ENCODE results near the gene HMGN3. TPM values are rescaled to one million over a fixed set of nuclear protein-coding genes. Genes with fewer than 3 reads are reported as not detected.

The HMGN3 gene
- total RNA-seq, 1 donor from 2014 or later: 98.2 TPM

DNA sequence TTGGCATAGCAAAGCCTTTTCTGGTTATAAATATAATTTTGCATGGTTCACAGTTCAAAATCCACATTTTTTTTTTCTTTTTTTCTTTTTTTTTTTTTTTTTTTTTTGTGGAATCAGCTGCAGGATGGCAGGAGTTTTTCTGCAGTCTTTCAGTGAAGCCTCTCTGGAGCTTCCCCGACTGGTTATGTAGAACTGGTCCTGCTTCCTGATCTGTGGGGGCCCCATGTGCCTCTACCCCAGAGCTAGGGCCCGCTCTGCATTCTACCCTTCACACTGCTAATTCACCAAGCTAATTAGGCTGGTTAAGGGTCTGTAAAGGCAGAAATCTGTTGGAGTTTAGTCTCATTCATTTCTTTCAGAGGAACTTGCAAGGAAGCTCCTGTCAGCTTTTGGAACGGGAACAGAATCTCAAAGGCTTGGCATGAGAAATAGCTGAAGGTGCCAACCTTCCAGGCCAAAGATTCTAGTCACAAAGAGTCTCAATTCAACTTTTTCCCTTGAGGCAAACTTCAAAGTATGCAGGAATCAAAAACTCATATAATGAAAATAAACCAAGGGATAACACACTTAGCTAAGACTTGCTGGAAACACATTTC, 45.5 kb downstream of the HMGN3 start:
- Mint-ChIP-seq H3K9me3 (ENCODE audit: unreplicated experiment) (peaks cover 5% of the 10 kb centered on the region), H3K27me3 (ENCODE audit: unreplicated experiment) (no peaks in the 10 kb centered on the region), H3K36me3 (ENCODE audit: low read depth, unreplicated experiment) (peaks cover 9% of the 10 kb centered on the region), H3K4me3 (ENCODE audit: unreplicated experiment) (no peak overlapping the region), H3K27ac (ENCODE audit: unreplicated experiment) (no peak overlapping the region), H3K4me1 (ENCODE audit: unreplicated experiment) (no peaks in the 10 kb centered on the region)
- DNase-seq (ENCODE audit: low spot score): no peak
- no peak for TF ChIP-seq CTCF (IDR thresholded peaks at IDR 0.05; ENCODE audit: unreplicated experiment)

GRCh38 chr6:79188107-79188506, 46.4 kb downstream of the HMGN3 start:
- no peak overlapping the region for H3K4me3 Mint-ChIP-seq (ENCODE audit: unreplicated experiment)
- H3K36me3 Mint-ChIP-seq (ENCODE audit: low read depth, unreplicated experiment): peaks cover 7% of the 10 kb centered on the region
- H3K27ac Mint-ChIP-seq (ENCODE audit: unreplicated experiment): no peak overlapping the region
- H3K4me1 Mint-ChIP-seq (ENCODE audit: unreplicated experiment): no peaks in the 10 kb centered on the region
- peaks cover 5% of the 10 kb centered on the region for H3K9me3 Mint-ChIP-seq (ENCODE audit: unreplicated experiment)
- DNase-seq (ENCODE audit: low spot score): no peak
- no peak for TF ChIP-seq CTCF (IDR thresholded peaks at IDR 0.05; ENCODE audit: unreplicated experiment)
- H3K27me3 Mint-ChIP-seq (ENCODE audit: unreplicated experiment): no peaks in the 10 kb centered on the region

- TF ChIP-seq CTCF (IDR thresholded peaks at IDR 0.05; ENCODE audit: unreplicated experiment): no peak
- Mint-ChIP-seq H3K27ac (ENCODE audit: unreplicated experiment) (no peak overlapping the region), H3K9me3 (ENCODE audit: unreplicated experiment) (no peaks in the 10 kb centered on the region), H3K36me3 (ENCODE audit: low read depth, unreplicated experiment) (peaks cover 3% of the 10 kb centered on the region), H3K4me3 (ENCODE audit: unreplicated experiment) (no peak overlapping the region), H3K4me1 (ENCODE audit: unreplicated experiment) (no peaks in the 10 kb centered on the region), H3K27me3 (ENCODE audit: unreplicated experiment) (no peaks in the 10 kb centered on the region)
- no peak for DNase-seq (ENCODE audit: low spot score)
Measured at GRCh38 chr6:79186564-79186963, 47.9 kb downstream of the HMGN3 start.

GRCh38 chr6:79184641-79185040, 49.8 kb downstream of the HMGN3 start:
- Mint-ChIP-seq H3K4me3 (ENCODE audit: unreplicated experiment) (no peak overlapping the region), H3K36me3 (ENCODE audit: low read depth, unreplicated experiment) (no peaks in the 10 kb centered on the region), H3K27me3 (ENCODE audit: unreplicated experiment) (no peaks in the 10 kb centered on the region), H3K9me3 (ENCODE audit: unreplicated experiment) (no peaks in the 10 kb centered on the region), H3K4me1 (ENCODE audit: unreplicated experiment) (no peaks in the 10 kb centered on the region), H3K27ac (ENCODE audit: unreplicated experiment) (no peak overlapping the region)
- TF ChIP-seq CTCF (IDR thresholded peaks at IDR 0.05; ENCODE audit: unreplicated experiment): no peak
- no peak for DNase-seq (ENCODE audit: low spot score)

- no peak for DNase-seq (ENCODE audit: low spot score)
- no peak overlapping the region for H3K4me3 Mint-ChIP-seq (ENCODE audit: unreplicated experiment)
- no peaks in the 10 kb centered on the region for H3K4me1 Mint-ChIP-seq (ENCODE audit: unreplicated experiment)
- H3K36me3 Mint-ChIP-seq (ENCODE audit: low read depth, unreplicated experiment): no peaks in the 10 kb centered on the region
- H3K27ac Mint-ChIP-seq (ENCODE audit: unreplicated experiment): no peak overlapping the region
- no peak for TF ChIP-seq CTCF (IDR thresholded peaks at IDR 0.05; ENCODE audit: unreplicated experiment)
- H3K9me3 Mint-ChIP-seq (ENCODE audit: unreplicated experiment): no peaks in the 10 kb centered on the region
- no peaks in the 10 kb centered on the region for H3K27me3 Mint-ChIP-seq (ENCODE audit: unreplicated experiment)
Measured at GRCh38 chr6:79184086-79184485, 50.4 kb downstream of the HMGN3 start.
